Type B pancreatic cell (in vitro differentiated cells): ENCODE measurements around the gene ADCK1. TPM values are rescaled to one million over a fixed set of nuclear protein-coding genes. Genes with fewer than 3 reads are reported as not detected.

ENCODE experiments used
- DNase-seq: peaks from one replicate; pipeline ENCODE4 v3.0.0; 2021; ENCODE audit warnings: mixed read lengths; ENCODE audit not compliant: unreplicated experiment; ENCODE audit errors: extremely low spot score
- H3K27ac Mint-ChIP-seq: 2 replicates; pipeline ENCODE4 v1.8.0; 2021; ENCODE audit warnings: mild to moderate bottlenecking, mixed read lengths
- H3K27me3 Mint-ChIP-seq: 2 replicates; pipeline ENCODE4 v1.8.0; 2021; ENCODE audit warnings: mixed read lengths
- H3K36me3 Mint-ChIP-seq: 2 replicates; pipeline ENCODE4 v1.8.0; 2021; ENCODE audit warnings: mixed read lengths
- H3K4me1 Mint-ChIP-seq: one replicate; pipeline ENCODE4 v1.8.0; 2021; ENCODE audit warnings: mixed read lengths; ENCODE audit not compliant: unreplicated experiment
- H3K4me3 Mint-ChIP-seq: 2 replicates; pipeline ENCODE4 v1.8.0; 2021; ENCODE audit warnings: mild to moderate bottlenecking, mixed read lengths
- H3K9me3 Mint-ChIP-seq: 2 replicates; pipeline ENCODE4 v1.8.0; 2021; ENCODE audit warnings: mixed read lengths
- total RNA-seq: library from RNA; stranded (reverse); gene quantifications from 2 replicates; pipeline ENCODE4 v1.2.1, GENCODE V29; 2021; ENCODE audit warnings: low replicate concordance
- TF ChIP-seq, protein P1 (sequence below): fragments of 200-600 bp; sonication (generic); conservative IDR thresholded peaks from 2 replicates; pipeline ENCODE4 v1.5.0; 2021; ENCODE audit warnings: antibody characterized with exemption, mild to moderate bottlenecking

ADCK1 gene
- total RNA-seq, 1 donor from 2014 or later = 9.2 TPM

DNA sequence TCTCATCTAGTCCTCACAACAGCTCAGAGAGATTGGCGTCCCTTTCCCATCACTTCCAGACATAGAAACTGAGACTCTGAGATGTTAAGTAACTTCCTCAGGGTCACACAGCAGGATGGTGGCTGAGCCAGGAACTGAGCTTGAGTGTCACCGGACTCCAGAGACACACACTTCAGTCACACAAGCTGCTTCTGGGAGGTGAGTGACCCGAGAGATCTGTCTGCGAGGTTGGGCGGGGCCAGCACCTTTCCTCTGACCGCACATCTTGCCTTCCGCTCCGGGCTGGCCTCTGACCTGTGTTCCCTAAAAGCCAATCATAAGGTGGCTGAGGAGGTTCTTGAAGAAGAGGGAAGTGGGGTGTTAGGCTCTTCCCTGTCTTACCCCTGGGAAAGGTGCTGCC lies 72.2 kb downstream of the ADCK1 start:
- no peak for DNase-seq
- peaks cover 8% of the 10 kb centered on the region for H3K4me1 Mint-ChIP-seq
- H3K36me3 Mint-ChIP-seq = peaks cover 4% of the 10 kb centered on the region
- H3K27ac Mint-ChIP-seq = no peak overlapping the region
- peaks cover 6% of the 10 kb centered on the region for H3K9me3 Mint-ChIP-seq
- TF ChIP-seq, protein P1, sequence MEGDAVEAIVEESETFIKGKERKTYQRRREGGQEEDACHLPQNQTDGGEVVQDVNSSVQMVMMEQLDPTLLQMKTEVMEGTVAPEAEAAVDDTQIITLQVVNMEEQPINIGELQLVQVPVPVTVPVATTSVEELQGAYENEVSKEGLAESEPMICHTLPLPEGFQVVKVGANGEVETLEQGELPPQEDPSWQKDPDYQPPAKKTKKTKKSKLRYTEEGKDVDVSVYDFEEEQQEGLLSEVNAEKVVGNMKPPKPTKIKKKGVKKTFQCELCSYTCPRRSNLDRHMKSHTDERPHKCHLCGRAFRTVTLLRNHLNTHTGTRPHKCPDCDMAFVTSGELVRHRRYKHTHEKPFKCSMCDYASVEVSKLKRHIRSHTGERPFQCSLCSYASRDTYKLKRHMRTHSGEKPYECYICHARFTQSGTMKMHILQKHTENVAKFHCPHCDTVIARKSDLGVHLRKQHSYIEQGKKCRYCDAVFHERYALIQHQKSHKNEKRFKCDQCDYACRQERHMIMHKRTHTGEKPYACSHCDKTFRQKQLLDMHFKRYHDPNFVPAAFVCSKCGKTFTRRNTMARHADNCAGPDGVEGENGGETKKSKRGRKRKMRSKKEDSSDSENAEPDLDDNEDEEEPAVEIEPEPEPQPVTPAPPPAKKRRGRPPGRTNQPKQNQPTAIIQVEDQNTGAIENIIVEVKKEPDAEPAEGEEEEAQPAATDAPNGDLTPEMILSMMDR = no peak
- no peaks in the 10 kb centered on the region for H3K27me3 Mint-ChIP-seq
- no peak overlapping the region for H3K4me3 Mint-ChIP-seq

- DNase-seq = no peak
- TF ChIP-seq, protein P1 = no peak
- Mint-ChIP-seq H3K27me3 (no peaks in the 10 kb centered on the region), H3K4me1 (peaks cover 8% of the 10 kb centered on the region), H3K27ac (no peak overlapping the region), H3K4me3 (no peak overlapping the region), H3K9me3 (peaks cover 6% of the 10 kb centered on the region), H3K36me3 (peaks cover 4% of the 10 kb centered on the region)
These were observed 73.1 kb downstream of the ADCK1 start for GRCh38 chr14:77872983-77873382.

- no peak overlapping the region for H3K4me3 Mint-ChIP-seq
- peaks cover 29% of the 10 kb centered on the region for H3K4me1 Mint-ChIP-seq
- H3K9me3 Mint-ChIP-seq = peaks cover 6% of the 10 kb centered on the region
- no peak overlapping the region for H3K27ac Mint-ChIP-seq
- no peak for DNase-seq
- H3K36me3 Mint-ChIP-seq = peaks cover 4% of the 10 kb centered on the region
- no peaks in the 10 kb centered on the region for H3K27me3 Mint-ChIP-seq
- TF ChIP-seq, protein P1 = no peak
These were observed 78.9 kb downstream of the ADCK1 start for GRCh38 chr14:77878783-77879182.

DNA sequence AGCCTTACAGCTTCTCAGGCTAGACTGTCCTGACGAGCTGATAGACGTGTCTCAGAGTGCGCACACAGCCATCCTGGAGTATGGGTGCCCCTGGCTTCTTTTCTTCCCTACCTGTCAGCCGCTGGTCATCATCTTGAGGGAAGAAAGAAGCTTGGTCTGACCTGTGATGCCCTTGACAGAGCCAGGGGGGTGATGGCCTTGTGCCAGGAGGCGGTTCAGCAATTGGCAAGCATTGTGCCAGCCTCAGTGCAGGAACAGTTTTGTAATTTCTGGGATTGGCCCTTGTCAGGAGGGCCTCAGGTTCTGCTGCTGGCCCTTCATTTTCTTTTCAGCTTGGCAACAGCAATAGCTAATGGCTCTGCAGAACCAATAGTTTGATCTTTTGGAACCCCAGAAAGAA lies 80.1 kb downstream of the ADCK1 start:
- Mint-ChIP-seq H3K27ac (no peak overlapping the region), H3K4me1 (peaks cover 31% of the 10 kb centered on the region), H3K9me3 (peaks cover 6% of the 10 kb centered on the region), H3K27me3 (no peaks in the 10 kb centered on the region), H3K4me3 (no peak overlapping the region), H3K36me3 (no peaks in the 10 kb centered on the region)
- DNase-seq = no peak
- TF ChIP-seq, protein P1 = no peak

GRCh38 chr14:77882098-77882497 lies 82.2 kb downstream of the ADCK1 start:
- peaks cover 5% of the 10 kb centered on the region for H3K36me3 Mint-ChIP-seq
- no peak for DNase-seq
- H3K27ac Mint-ChIP-seq = no peak overlapping the region
- H3K27me3 Mint-ChIP-seq = no peaks in the 10 kb centered on the region
- H3K9me3 Mint-ChIP-seq = no peaks in the 10 kb centered on the region
- TF ChIP-seq, protein P1 = no peak
- no peak overlapping the region for H3K4me3 Mint-ChIP-seq
- H3K4me1 Mint-ChIP-seq = peaks cover 31% of the 10 kb centered on the region

- H3K36me3 Mint-ChIP-seq = peaks cover 7% of the 10 kb centered on the region
- H3K4me1 Mint-ChIP-seq = peaks cover 31% of the 10 kb centered on the region
- H3K4me3 Mint-ChIP-seq = no peak overlapping the region
- no peak for DNase-seq
- H3K9me3 Mint-ChIP-seq = no peaks in the 10 kb centered on the region
- no peak overlapping the region for H3K27ac Mint-ChIP-seq
- no peaks in the 10 kb centered on the region for H3K27me3 Mint-ChIP-seq
- TF ChIP-seq, protein P1 = no peak
These were observed 82.7 kb downstream of the ADCK1 start for GRCh38 chr14:77882636-77883035.
